GM18873 (cell line): Measurements from ENCODE around the gene EMSY.

Experiments
- ATAC-seq: cut with Tn5 transposase; IDR thresholded peaks from one replicate; pipeline ENCODE4 v1.9.1; 2021; ENCODE audit warnings: mild to moderate bottlenecking, moderate library complexity, moderate number of reproducible peaks; ENCODE audit not compliant: unreplicated experiment, low FRiP score

EMSY gene

GRCh38 chr11:76515494-76515893, 70.7 kb downstream of the EMSY start:
- no peak for ATAC-seq

DNA sequence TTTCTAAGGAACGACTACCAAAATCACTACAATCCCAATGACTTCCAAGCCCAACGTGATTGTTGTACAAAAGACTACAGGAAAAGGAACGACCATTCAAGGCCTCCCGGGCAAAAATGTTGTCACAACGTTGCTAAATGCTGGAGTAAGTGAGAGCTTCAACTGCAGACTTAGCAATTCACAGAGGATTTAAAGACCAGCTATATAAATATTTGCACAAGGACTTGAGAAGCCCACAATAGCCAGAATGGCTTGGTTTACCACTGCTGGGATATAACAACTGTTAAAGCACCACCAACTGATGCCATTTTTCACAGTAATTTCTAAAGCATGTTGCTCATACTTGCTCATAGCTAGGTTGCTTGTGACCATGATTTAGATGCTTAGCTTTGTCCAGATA, 78.3 kb downstream of the EMSY start:
- ATAC-seq: no peak

- no peak for ATAC-seq
Measured at GRCh38 chr11:76523786-76524436, 79.1 kb downstream of the EMSY start.

DNA sequence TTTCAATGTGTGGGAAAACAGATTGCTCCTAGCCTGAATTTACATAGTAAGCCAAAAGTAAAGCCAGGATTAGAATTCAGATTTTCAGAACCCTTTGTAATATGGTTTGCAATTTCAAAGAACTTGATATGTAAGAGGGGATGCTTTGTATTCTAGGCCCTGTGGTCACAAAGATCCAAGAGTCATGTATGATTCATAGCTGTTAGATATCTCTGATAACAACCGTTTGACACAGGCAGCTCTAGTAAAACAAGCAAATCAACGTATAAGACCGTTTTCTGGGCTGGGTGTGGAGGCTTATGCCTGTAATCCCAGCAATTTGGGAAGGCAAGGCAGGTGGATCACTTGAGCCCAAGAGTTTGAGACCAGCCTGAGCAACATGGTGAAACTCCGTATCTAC, 79.6 kb downstream of the EMSY start:
- ATAC-seq: no peak

- ATAC-seq: no peak
Measured at GRCh38 chr11:76524919-76525318, 80.1 kb downstream of the EMSY start.

DNA sequence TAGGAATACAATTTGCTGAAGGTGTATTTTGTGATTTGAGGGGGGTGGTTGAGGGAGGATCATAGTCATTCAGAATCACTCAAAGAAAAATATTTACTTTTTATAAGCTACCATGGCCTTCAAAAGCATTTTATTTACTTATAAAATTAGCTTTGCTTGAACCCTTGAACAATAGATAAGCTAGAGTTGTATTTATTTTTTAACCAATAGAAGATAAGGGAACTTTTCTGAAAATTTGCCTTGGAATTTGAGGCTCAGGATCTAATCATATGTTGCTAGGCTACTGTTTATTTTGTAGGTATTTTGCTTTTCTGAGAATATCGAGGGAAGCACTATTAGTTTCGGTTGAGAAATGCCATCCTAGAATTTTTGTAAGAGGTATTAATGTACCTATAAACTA, 82.1 kb downstream of the EMSY start:
- no peak for ATAC-seq

DNA sequence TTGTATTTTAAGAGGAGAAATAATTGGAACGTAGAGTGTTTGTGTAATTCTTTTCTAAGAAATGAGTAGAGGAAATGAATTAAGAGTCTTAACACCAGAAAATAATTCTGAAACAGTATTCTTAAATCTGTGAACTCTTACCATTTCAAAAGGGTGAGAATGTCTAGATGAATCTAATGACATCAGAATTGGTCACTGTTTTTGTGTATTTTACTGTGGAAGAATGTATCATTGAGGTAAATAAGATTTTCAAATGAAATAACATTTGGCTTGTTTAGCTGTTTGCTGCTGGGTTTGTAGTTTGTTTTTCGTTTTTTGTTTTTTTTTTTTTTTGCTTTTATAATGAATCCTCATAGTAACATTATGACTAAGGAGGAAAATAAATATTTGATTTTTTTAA, 97.6 kb downstream of the EMSY start:
- ATAC-seq: no peak

GRCh38 chr11:76543006-76543703, 98.3 kb downstream of the EMSY start:
- no peak for ATAC-seq

GRCh38 chr11:76550781-76551180, 106.0 kb downstream of the EMSY start:
- ATAC-seq: no peak

GRCh38 chr11:76551400-76551799, 106.6 kb downstream of the EMSY start:
- ATAC-seq: no peak

DNA sequence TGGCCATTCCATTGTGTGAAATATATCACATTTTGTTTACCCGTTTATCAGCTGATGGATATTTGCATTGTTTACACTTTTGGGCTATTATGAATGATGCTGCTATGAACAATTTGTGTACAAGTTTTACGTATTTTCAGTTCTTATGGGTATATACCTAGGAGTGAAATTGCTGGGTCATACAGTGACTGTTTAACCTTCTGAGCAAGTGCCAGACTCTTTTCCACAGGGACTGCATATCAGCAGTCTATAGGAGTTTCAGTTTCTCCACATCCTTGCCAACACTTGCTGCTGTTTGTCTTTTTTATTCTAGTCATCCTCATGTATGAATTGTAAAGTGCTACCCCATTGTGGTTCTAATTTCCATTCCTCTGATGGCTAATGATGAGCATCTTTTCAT, 108.2 kb downstream of the EMSY start:
- no peak for ATAC-seq

GRCh38 chr11:76553554-76554476, 109.0 kb downstream of the EMSY start:
- no peak for ATAC-seq

- ATAC-seq: no peak
Measured at GRCh38 chr11:76554767-76555166, 109.9 kb downstream of the EMSY start.

- ATAC-seq: no peak
Measured at GRCh38 chr11:76557466-76557865, 112.6 kb downstream of the EMSY start.

DNA sequence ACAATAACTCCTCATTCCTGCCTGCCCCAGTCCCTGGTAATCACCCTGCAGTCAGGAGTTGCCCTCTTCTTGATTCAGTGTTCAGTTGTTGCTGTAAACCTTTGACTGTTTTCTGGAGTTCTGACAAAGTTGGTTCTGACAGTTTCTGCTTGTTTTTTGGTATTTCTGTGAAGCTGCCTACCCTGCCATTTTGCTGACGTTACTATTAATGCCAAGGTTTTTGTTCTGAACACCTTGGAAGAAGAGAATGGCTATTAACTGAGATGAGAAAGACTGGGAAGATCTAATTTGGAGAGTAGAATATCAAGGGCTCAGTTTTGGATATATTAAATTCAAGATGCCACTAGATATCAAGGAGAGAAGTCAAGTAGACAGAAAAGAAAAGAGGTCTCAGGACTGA, 113.7 kb downstream of the EMSY start:
- ATAC-seq: no peak

- no peak for ATAC-seq
Measured at GRCh38 chr11:76558891-76559290, 114.1 kb downstream of the EMSY start.

DNA sequence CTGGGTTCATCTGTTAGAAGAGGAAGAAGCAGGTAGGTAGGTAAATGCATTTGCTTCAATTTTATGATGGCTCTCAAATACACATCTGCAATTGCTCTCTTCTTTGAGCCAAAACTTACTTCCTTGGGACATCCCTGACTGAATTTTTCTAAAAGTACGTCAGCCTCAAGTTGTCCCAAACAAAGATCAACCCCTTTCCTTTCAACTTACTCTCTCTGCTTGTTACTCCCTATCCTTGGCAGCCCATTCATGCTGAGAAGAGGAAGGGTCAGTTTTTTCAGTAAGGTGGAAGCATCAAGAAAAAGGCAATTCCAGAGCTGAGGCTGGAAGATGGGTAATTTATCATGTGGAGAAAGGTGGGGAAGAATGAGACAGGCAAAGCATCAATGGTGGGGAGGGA, 114.5 kb downstream of the EMSY start:
- ATAC-seq: no peak

- ATAC-seq: no peak
Measured at GRCh38 chr11:76560219-76560618, 115.4 kb downstream of the EMSY start.

- no peak for ATAC-seq
Measured at GRCh38 chr11:76561245-76561644, 116.4 kb downstream of the EMSY start.

DNA sequence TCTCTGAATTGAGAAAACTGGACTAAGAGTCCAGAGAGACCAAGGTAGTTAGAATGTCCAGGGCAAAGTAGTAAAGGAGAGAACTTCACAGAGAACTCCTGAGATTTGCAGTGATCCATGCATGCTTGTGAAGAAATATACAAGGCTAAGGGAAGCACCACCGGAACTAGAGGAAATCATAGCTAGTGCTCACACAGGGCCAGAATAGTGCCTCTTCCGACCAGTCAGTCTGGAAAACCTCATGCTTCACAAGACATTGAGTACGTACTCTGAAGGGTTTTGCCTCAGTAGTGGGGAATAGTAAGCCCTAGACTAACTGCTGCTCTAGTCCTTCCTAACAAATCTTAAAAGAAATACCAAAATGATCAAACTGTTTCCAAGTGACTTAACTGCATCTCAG, 117.7 kb downstream of the EMSY start:
- ATAC-seq: no peak

- ATAC-seq: no peak
Measured at GRCh38 chr11:76564364-76564763, 119.5 kb downstream of the EMSY start.
